HEK293 (cell line): ENCODE results near the gene FRMD4B.

Experiments
- BCL11B ChIP-seq: fragments of 450-650 bp; formaldehyde crosslinking; IDR thresholded peaks from 2 replicates; pipeline ENCODE4 v1.5.1; 2016; ENCODE audit warnings: low read depth, missing biosample characterization, missing genetic modification characterization
- KLF1 ChIP-seq: fragments of 450-650 bp; formaldehyde crosslinking; IDR thresholded peaks from 2 replicates; pipeline ENCODE4 v1.5.1; 2016; ENCODE audit warnings: missing biosample characterization, missing genetic modification characterization
- OSR2 ChIP-seq: fragments of 450-650 bp; formaldehyde crosslinking; IDR thresholded peaks from 2 replicates; pipeline ENCODE4 v1.5.1; 2016; ENCODE audit warnings: missing biosample characterization, missing genetic modification characterization
- RBAK ChIP-seq: fragments of 450-650 bp; formaldehyde crosslinking; IDR thresholded peaks from 2 replicates; pipeline ENCODE4 v1.5.1; 2016; ENCODE audit warnings: missing biosample characterization, missing genetic modification characterization
- SP7 ChIP-seq: fragments of 450-650 bp; formaldehyde crosslinking; IDR thresholded peaks from 2 replicates; pipeline ENCODE4 v1.5.1; 2016; ENCODE audit warnings: missing biosample characterization, missing genetic modification characterization
- TRIM28 ChIP-seq: IDR thresholded peaks from 2 replicates; pipeline ENCODE4 v1.6.1; 2011; ENCODE audit warnings: low read length, control low read depth, borderline replicate concordance
- ZBTB48 ChIP-seq: fragments of 450-650 bp; formaldehyde crosslinking; IDR thresholded peaks from 2 replicates; pipeline ENCODE4 v1.5.1; 2016; ENCODE audit warnings: missing biosample characterization, missing genetic modification characterization
- ZNF211 ChIP-seq: fragments of 450-650 bp; formaldehyde crosslinking; IDR thresholded peaks from 2 replicates; pipeline ENCODE4 v1.5.1; 2016; ENCODE audit warnings: low read depth, missing biosample characterization, missing genetic modification characterization
- ZNF335 ChIP-seq: fragments of 450-650 bp; formaldehyde crosslinking; conservative IDR thresholded peaks from 2 replicates; pipeline ENCODE4 v1.5.1; 2016; ENCODE audit warnings: missing biosample characterization, missing genetic modification characterization
- ZNF560 ChIP-seq: fragments of 450-650 bp; formaldehyde crosslinking; IDR thresholded peaks from 2 replicates; pipeline ENCODE4 v1.5.1; 2017; ENCODE audit warnings: missing biosample characterization, missing genetic modification characterization, borderline replicate concordance
- ZNF585B ChIP-seq: fragments of 450-650 bp; formaldehyde crosslinking; IDR thresholded peaks from 2 replicates; pipeline ENCODE4 v1.5.1; 2016; ENCODE audit warnings: missing biosample characterization, missing genetic modification characterization
- ZNF600 ChIP-seq: fragments of 450-650 bp; formaldehyde crosslinking; IDR thresholded peaks from 2 replicates; pipeline ENCODE4 v1.5.1; 2016; ENCODE audit warnings: missing biosample characterization, missing genetic modification characterization
- ZNF623 ChIP-seq: fragments of 450-650 bp; formaldehyde crosslinking; IDR thresholded peaks from 2 replicates; pipeline ENCODE4 v1.5.1; 2016; ENCODE audit warnings: missing biosample characterization, missing genetic modification characterization
- ZNF629 ChIP-seq: fragments of 450-650 bp; formaldehyde crosslinking; IDR thresholded peaks from 2 replicates; pipeline ENCODE4 v1.5.1; 2017; ENCODE audit warnings: missing biosample characterization, missing genetic modification characterization
- ZNF654 ChIP-seq: fragments of 450-650 bp; formaldehyde crosslinking; IDR thresholded peaks from 2 replicates; pipeline ENCODE4 v1.5.1; 2016; ENCODE audit warnings: low read depth, missing biosample characterization, missing genetic modification characterization
- ZXDB ChIP-seq: fragments of 450-650 bp; formaldehyde crosslinking; IDR thresholded peaks from 2 replicates; pipeline ENCODE4 v1.5.1; 2016; ENCODE audit warnings: missing biosample characterization, missing genetic modification characterization
- TF ChIP-seq, protein P1 (sequence below): fragments of 450-650 bp; formaldehyde crosslinking; IDR thresholded peaks from 2 replicates; pipeline ENCODE4 v1.5.1; 2017; ENCODE audit warnings: missing biosample characterization, missing genetic modification characterization
- TF ChIP-seq, protein P2 (sequence below): fragments of 450-650 bp; formaldehyde crosslinking; IDR thresholded peaks from 2 replicates; pipeline ENCODE4 v1.5.1; 2016; ENCODE audit warnings: missing biosample characterization, missing genetic modification characterization
- TF ChIP-seq, protein P3 (sequence below): fragments of 450-650 bp; formaldehyde crosslinking; IDR thresholded peaks from 2 replicates; pipeline ENCODE4 v1.5.1; 2016; ENCODE audit warnings: missing biosample characterization, missing genetic modification characterization, borderline replicate concordance
- TF ChIP-seq, protein P4 (sequence below): sonication (generic); formaldehyde crosslinking; IDR thresholded peaks from 2 replicates; pipeline ENCODE4 v1.8.1; 2022; ENCODE audit warnings: mild to moderate bottlenecking, moderate library complexity, missing genetic modification reagents
- TF ChIP-seq, protein P5 (sequence below): fragments of 450-650 bp; IDR thresholded peaks from 2 replicates; pipeline ENCODE4 v1.5.1; 2018; ENCODE audit warnings: missing biosample characterization, missing genetic modification characterization
- TF ChIP-seq, protein P6 (sequence below): fragments of 450-650 bp; formaldehyde crosslinking; IDR thresholded peaks from 2 replicates; pipeline ENCODE4 v1.5.1; 2017; ENCODE audit warnings: missing biosample characterization, mild to moderate bottlenecking, missing genetic modification characterization, moderate library complexity
- TF ChIP-seq, protein P7 (sequence below): fragments of 450-650 bp; formaldehyde crosslinking; IDR thresholded peaks from 2 replicates; pipeline ENCODE4 v1.5.1; 2016; ENCODE audit warnings: missing biosample characterization, missing genetic modification characterization

Gene FRMD4B

DNA sequence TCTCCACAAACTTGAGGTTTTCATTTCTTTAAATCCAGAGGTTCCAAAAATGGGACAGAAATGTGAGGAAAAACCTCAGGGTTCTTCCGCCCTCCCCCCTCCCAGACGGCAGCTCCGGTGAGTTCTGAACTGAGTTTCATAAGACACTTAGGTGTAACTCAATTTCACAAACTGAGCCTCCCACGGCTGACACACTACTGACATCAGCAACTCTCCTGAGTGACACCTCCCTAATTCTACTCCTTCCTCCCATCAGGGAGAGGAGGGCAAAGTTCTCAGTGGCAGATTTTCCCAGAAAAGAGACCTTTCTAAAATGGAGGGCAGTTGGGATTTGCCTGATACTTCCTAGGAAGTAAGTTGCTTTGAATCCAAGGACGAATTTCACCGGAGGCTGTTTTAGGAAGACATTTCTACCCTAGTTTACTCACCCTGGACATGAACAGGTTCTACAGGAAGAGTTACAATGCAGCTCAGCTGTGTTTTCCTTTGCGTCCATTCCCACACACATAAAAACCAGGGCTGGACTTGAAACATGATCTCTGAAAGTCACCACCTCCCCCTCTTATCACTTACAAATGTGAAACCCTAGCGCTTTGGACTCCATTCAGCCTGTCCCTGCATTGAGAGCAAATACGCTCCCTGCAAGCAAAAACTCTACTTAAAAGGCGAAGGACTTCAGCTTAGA, 185.4 kb downstream of the FRMD4B start (continued):
- TF ChIP-seq, protein P1, sequence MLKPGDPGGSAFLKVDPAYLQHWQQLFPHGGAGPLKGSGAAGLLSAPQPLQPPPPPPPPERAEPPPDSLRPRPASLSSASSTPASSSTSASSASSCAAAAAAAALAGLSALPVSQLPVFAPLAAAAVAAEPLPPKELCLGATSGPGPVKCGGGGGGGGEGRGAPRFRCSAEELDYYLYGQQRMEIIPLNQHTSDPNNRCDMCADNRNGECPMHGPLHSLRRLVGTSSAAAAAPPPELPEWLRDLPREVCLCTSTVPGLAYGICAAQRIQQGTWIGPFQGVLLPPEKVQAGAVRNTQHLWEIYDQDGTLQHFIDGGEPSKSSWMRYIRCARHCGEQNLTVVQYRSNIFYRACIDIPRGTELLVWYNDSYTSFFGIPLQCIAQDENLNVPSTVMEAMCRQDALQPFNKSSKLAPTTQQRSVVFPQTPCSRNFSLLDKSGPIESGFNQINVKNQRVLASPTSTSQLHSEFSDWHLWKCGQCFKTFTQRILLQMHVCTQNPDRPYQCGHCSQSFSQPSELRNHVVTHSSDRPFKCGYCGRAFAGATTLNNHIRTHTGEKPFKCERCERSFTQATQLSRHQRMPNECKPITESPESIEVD = peak; percentile 22; the same call in 1 of the 2 replicates
- TF ChIP-seq, protein P2, sequence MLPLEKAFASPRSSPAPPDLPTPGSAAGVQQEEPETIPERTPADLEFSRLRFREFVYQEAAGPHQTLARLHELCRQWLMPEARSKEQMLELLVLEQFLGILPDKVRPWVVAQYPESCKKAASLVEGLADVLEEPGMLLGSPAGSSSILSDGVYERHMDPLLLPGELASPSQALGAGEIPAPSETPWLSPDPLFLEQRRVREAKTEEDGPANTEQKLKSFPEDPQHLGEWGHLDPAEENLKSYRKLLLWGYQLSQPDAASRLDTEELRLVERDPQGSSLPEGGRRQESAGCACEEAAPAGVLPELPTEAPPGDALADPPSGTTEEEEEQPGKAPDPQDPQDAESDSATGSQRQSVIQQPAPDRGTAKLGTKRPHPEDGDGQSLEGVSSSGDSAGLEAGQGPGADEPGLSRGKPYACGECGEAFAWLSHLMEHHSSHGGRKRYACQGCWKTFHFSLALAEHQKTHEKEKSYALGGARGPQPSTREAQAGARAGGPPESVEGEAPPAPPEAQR (tag by site-specific recombination) = no peak
- TF ChIP-seq KLF1 (tag by site-specific recombination) (peak; percentile 35; the same call in 1 of the 2 replicates), ZNF560 (tag by site-specific recombination) (no peak), ZNF585B (tag by site-specific recombination) (no peak), ZNF335 (tag by site-specific recombination) (peak; percentile 44), ZNF600 (tag by site-specific recombination) (peak; percentile 96), SP7 (0 out of 2 replicates have a peak, but pooled peaks have one; percentile 61), ZXDB (peak; percentile 62), OSR2 (tag by site-specific recombination) (peak; percentile 22; the same call in 1 of the 2 replicates), TRIM28 (peak; percentile 90), ZNF629 (tag by site-specific recombination) (peak; percentile 64), ZNF654 (tag by site-specific recombination) (no peak), ZBTB48 (tag by site-specific recombination) (peak; percentile 86), ZNF211 (tag by site-specific recombination) (no peak), RBAK (no peak), ZNF623 (tag by site-specific recombination) (no peak), BCL11B (tag by site-specific recombination) (no peak)
- TF ChIP-seq, protein P3, sequence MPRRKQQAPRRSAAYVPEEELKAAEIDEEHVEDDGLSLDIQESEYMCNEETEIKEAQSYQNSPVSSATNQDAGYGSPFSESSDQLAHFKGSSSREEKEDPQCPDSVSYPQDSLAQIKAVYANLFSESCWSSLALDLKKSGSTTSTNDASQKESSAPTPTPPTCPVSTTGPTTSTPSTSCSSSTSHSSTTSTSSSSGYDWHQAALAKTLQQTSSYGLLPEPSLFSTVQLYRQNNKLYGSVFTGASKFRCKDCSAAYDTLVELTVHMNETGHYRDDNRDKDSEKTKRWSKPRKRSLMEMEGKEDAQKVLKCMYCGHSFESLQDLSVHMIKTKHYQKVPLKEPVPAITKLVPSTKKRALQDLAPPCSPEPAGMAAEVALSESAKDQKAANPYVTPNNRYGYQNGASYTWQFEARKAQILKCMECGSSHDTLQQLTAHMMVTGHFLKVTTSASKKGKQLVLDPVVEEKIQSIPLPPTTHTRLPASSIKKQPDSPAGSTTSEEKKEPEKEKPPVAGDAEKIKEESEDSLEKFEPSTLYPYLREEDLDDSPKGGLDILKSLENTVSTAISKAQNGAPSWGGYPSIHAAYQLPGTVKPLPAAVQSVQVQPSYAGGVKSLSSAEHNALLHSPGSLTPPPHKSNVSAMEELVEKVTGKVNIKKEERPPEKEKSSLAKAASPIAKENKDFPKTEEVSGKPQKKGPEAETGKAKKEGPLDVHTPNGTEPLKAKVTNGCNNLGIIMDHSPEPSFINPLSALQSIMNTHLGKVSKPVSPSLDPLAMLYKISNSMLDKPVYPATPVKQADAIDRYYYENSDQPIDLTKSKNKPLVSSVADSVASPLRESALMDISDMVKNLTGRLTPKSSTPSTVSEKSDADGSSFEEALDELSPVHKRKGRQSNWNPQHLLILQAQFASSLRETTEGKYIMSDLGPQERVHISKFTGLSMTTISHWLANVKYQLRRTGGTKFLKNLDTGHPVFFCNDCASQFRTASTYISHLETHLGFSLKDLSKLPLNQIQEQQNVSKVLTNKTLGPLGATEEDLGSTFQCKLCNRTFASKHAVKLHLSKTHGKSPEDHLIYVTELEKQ (tag by site-specific recombination) = no peak
- TF ChIP-seq, protein P4, sequence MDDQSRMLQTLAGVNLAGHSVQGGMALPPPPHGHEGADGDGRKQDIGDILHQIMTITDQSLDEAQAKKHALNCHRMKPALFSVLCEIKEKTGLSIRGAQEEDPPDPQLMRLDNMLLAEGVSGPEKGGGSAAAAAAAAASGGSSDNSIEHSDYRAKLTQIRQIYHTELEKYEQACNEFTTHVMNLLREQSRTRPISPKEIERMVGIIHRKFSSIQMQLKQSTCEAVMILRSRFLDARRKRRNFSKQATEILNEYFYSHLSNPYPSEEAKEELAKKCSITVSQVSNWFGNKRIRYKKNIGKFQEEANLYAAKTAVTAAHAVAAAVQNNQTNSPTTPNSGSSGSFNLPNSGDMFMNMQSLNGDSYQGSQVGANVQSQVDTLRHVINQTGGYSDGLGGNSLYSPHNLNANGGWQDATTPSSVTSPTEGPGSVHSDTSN (CRISPR knock-in tag) = no peak
- TF ChIP-seq, protein P5, sequence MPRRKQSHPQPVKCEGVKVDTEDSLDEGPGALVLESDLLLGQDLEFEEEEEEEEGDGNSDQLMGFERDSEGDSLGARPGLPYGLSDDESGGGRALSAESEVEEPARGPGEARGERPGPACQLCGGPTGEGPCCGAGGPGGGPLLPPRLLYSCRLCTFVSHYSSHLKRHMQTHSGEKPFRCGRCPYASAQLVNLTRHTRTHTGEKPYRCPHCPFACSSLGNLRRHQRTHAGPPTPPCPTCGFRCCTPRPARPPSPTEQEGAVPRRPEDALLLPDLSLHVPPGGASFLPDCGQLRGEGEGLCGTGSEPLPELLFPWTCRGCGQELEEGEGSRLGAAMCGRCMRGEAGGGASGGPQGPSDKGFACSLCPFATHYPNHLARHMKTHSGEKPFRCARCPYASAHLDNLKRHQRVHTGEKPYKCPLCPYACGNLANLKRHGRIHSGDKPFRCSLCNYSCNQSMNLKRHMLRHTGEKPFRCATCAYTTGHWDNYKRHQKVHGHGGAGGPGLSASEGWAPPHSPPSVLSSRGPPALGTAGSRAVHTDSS = 0 out of 2 replicates have a peak, but pooled peaks have one; percentile 39
- TF ChIP-seq, protein P6, sequence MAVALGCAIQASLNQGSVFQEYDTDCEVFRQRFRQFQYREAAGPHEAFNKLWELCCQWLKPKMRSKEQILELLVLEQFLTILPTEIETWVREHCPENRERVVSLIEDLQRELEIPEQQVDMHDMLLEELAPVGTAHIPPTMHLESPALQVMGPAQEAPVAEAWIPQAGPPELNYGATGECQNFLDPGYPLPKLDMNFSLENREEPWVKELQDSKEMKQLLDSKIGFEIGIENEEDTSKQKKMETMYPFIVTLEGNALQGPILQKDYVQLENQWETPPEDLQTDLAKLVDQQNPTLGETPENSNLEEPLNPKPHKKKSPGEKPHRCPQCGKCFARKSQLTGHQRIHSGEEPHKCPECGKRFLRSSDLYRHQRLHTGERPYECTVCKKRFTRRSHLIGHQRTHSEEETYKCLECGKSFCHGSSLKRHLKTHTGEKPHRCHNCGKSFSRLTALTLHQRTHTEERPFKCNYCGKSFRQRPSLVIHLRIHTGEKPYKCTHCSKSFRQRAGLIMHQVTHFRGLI = no peak
- TF ChIP-seq, protein P7, sequence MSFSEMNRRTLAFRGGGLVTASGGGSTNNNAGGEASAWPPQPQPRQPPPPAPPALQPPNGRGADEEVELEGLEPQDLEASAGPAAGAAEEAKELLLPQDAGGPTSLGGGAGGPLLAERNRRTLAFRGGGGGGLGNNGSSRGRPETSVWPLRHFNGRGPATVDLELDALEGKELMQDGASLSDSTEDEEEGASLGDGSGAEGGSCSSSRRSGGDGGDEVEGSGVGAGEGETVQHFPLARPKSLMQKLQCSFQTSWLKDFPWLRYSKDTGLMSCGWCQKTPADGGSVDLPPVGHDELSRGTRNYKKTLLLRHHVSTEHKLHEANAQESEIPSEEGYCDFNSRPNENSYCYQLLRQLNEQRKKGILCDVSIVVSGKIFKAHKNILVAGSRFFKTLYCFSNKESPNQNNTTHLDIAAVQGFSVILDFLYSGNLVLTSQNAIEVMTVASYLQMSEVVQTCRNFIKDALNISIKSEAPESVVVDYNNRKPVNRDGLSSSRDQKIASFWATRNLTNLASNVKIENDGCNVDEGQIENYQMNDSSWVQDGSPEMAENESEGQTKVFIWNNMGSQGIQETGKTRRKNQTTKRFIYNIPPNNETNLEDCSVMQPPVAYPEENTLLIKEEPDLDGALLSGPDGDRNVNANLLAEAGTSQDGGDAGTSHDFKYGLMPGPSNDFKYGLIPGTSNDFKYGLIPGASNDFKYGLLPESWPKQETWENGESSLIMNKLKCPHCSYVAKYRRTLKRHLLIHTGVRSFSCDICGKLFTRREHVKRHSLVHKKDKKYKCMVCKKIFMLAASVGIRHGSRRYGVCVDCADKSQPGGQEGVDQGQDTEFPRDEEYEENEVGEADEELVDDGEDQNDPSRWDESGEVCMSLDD (tag by site-specific recombination) = no peak
